Ishikawa (cell line): ENCODE data around the gene ABLIM2.

Experiments used
- CEBPB ChIP-seq: IDR thresholded peaks from 2 replicates; pipeline ENCODE4 v1.6.1; 2012
- CREB1 ChIP-seq: IDR thresholded peaks from 2 replicates; pipeline ENCODE4 v1.6.1; 2012; ENCODE audit warnings: low read depth
- EGR1 ChIP-seq: IDR thresholded peaks from 2 replicates; pipeline ENCODE4 v1.6.1; 2012
- EP300 ChIP-seq: IDR thresholded peaks from 2 replicates; pipeline ENCODE4 v1.6.1; 2012; ENCODE audit warnings: borderline replicate concordance
- FOXM1 ChIP-seq: IDR thresholded peaks from 2 replicates; pipeline ENCODE4 v1.6.1; 2012; ENCODE audit warnings: low read depth, borderline replicate concordance
- NFIC ChIP-seq: IDR thresholded peaks from 2 replicates; pipeline ENCODE4 v1.6.1; 2012
- RAD21 ChIP-seq: IDR thresholded peaks from 2 replicates; pipeline ENCODE4 v1.6.1; 2012; ENCODE audit warnings: low read depth
- TAF1 ChIP-seq: IDR thresholded peaks from 2 replicates; pipeline ENCODE4 v1.6.1; 2012; ENCODE audit warnings: low read depth, mild to moderate bottlenecking
- TCF12 ChIP-seq: IDR thresholded peaks from 2 replicates; pipeline ENCODE4 v1.6.1; 2012; ENCODE audit warnings: low read depth
- TEAD4 ChIP-seq: IDR thresholded peaks from 2 replicates; pipeline ENCODE4 v1.6.1; 2012
- YY1 ChIP-seq: IDR thresholded peaks from 2 replicates; pipeline ENCODE4 v1.6.1; 2012; ENCODE audit warnings: low read depth
- ZBTB7A ChIP-seq: IDR thresholded peaks from 2 replicates; pipeline ENCODE4 v1.6.1; 2012; ENCODE audit warnings: low read depth
- TF ChIP-seq, protein P1 (sequence below): IDR thresholded peaks from 2 replicates; pipeline ENCODE4 v1.6.1; 2012
- TF ChIP-seq, protein P2 (sequence below): IDR thresholded peaks from 2 replicates; pipeline ENCODE4 v1.6.1; 2012; ENCODE audit warnings: low read depth, mild to moderate bottlenecking
- TF ChIP-seq, protein P3 (sequence below): IDR thresholded peaks from 2 replicates; pipeline ENCODE4 v1.6.1; 2012

The ABLIM2 gene

DNA sequence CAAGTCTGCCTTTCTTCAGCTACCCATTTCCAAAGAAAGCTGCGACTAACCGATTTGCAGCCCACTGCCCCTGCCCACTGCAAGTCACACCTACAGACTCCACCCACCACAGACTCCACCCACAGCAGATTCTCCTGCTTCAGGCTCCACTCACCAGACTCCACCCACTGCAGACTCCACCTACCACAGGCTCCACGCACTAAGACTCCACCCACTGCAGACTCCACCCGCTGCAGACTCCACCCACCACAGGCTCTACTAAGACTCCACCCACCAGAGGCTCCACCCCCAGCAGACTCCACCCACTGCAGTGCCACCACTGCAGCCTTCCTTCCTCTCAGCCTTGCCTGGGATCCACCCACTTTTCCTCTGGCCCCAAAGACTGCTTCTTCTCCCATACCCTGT lies 41.3 kb downstream of the ABLIM2 start:
- TF ChIP-seq, protein P1, sequence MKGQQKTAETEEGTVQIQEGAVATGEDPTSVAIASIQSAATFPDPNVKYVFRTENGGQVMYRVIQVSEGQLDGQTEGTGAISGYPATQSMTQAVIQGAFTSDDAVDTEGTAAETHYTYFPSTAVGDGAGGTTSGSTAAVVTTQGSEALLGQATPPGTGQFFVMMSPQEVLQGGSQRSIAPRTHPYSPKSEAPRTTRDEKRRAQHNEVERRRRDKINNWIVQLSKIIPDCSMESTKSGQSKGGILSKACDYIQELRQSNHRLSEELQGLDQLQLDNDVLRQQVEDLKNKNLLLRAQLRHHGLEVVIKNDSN: no peak
- TF ChIP-seq CEBPB (no peak), FOXM1 (no peak), TEAD4 (no peak), TAF1 (no peak), YY1 (no peak), EP300 (no peak), EGR1 (no peak), RAD21 (no peak)
- TF ChIP-seq, protein P2, sequence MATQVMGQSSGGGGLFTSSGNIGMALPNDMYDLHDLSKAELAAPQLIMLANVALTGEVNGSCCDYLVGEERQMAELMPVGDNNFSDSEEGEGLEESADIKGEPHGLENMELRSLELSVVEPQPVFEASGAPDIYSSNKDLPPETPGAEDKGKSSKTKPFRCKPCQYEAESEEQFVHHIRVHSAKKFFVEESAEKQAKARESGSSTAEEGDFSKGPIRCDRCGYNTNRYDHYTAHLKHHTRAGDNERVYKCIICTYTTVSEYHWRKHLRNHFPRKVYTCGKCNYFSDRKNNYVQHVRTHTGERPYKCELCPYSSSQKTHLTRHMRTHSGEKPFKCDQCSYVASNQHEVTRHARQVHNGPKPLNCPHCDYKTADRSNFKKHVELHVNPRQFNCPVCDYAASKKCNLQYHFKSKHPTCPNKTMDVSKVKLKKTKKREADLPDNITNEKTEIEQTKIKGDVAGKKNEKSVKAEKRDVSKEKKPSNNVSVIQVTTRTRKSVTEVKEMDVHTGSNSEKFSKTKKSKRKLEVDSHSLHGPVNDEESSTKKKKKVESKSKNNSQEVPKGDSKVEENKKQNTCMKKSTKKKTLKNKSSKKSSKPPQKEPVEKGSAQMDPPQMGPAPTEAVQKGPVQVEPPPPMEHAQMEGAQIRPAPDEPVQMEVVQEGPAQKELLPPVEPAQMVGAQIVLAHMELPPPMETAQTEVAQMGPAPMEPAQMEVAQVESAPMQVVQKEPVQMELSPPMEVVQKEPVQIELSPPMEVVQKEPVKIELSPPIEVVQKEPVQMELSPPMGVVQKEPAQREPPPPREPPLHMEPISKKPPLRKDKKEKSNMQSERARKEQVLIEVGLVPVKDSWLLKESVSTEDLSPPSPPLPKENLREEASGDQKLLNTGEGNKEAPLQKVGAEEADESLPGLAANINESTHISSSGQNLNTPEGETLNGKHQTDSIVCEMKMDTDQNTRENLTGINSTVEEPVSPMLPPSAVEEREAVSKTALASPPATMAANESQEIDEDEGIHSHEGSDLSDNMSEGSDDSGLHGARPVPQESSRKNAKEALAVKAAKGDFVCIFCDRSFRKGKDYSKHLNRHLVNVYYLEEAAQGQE: no peak
- TF ChIP-seq, protein P3, sequence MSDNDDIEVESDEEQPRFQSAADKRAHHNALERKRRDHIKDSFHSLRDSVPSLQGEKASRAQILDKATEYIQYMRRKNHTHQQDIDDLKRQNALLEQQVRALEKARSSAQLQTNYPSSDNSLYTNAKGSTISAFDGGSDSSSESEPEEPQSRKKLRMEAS: no peak

DNA sequence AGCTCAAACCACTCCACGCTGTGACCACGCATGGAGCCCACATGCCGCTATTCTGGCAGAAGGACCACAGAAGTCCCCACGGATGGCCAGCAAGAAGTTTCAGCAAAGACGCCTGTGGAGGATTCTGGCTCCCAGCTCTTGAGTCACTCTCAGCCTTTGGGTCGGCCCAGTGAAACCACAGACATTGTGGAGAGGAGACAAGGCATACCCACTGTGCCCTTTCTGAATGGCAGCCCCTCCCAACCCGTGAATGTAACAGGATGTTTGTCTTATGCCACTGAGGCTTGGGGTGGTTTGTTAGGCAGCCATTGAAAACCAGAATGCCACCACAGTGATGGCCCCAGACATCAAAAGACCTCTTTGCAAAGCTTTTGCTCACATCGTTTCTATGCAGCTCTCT lies 42.7 kb downstream of the ABLIM2 start:
- TF ChIP-seq EGR1 (no peak), YY1 (no peak), TCF12 (no peak), CEBPB (no peak), NFIC (no peak), FOXM1 (no peak), CREB1 (no peak), TAF1 (no peak), EP300 (no peak), ZBTB7A (no peak), TEAD4 (no peak), RAD21 (no peak)
- TF ChIP-seq, protein P1: no peak
- TF ChIP-seq, protein P2: no peak
- TF ChIP-seq, protein P3: no peak

DNA sequence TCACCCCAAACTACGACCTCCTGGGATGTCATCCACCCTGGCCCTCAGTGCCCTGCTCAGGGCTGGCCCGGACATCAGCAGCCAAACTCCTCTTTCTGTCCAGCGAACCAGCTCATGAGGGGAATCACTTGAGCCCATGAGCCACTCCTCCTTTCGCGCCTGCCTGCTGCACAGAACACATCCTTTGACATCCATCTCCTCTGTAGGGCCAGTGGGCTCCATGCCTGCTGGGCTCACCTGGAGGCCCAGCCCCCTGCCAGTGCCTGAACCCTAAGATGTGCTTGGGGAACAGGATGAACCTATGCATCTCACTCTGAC lies 43.5 kb downstream of the ABLIM2 start:
- TF ChIP-seq CEBPB: no peak
- TF ChIP-seq EP300: no peak
- no peak for TF ChIP-seq NFIC
- TF ChIP-seq EGR1: no peak
- TF ChIP-seq TCF12: no peak
- TF ChIP-seq, protein P2: no peak
- TF ChIP-seq FOXM1: no peak

DNA sequence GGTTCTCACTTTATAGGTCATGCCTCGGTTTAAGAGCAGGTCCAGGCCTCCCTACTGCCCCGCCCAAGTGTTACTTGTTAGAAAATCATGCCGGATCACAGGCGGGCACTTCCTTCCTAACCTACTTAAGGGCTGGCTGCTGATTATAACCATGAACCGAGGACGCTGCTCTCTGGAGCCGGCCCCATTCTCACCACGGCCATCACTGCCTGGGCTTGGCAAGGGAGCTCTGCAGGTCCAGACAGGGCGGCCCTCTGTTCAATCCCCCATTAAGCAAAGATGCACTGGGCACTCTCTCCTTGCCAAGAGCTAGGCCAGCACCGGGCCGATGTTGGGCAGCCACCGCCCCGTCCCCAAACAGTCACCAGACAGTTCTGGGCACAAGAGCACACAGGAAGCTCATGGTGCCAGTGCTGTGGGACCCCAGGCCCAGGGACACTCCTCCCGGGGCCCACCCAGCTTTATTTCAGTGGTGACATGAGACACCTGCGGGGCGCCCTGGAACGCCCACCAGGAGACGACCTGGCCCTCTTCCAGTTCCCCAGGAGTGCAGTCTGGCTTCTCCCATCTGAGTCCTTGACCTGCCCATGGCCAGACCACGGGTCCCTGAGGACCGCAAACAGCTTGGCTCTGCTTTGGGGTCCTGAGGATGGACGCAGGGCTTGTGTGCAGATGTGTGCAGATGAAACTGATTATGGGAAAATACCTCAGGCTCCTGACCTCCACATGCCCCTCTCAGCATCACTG lies 44.0 kb downstream of the ABLIM2 start:
- TF ChIP-seq YY1 (no peak), TAF1 (no peak), FOXM1 (no peak), CEBPB (no peak)
